H9 (cell line): ENCODE data around the gene OSBPL10. TPM values are rescaled to one million over a fixed set of nuclear protein-coding genes. Genes with fewer than 3 reads are reported as not detected.
A peak's percentile ranks its signal among the peaks of the same experiment; 100 is the strongest.

Experiments
- DNase-seq: peaks from one replicate; pipeline ENCODE4 v3.0.0-alpha.2; 2017
- H2AFZ ChIP-seq: one replicate; pipeline ENCODE4 v1.6.1; 2013; ENCODE audit warnings: mild to moderate bottlenecking, low read length, control low read depth, moderate library complexity
- H2AK5ac ChIP-seq: 2 replicates; pipeline ENCODE4 v1.6.1; 2013; ENCODE audit warnings: low read length, control low read depth, mixed read lengths; ENCODE audit not compliant: insufficient read length
- H2BK120ac ChIP-seq: one replicate; pipeline ENCODE4 v1.6.1; 2013; ENCODE audit warnings: low read depth, mild to moderate bottlenecking, low read length, control low read depth, inconsistent platforms; ENCODE audit not compliant: poor library complexity, severe bottlenecking
- H2BK12ac ChIP-seq: 2 replicates; pipeline ENCODE4 v1.6.1; 2013; ENCODE audit warnings: low read length, control low read depth, mixed read lengths, low read depth; ENCODE audit not compliant: insufficient read length
- H2BK15ac ChIP-seq: 2 replicates; pipeline ENCODE4 v1.6.1; 2013; ENCODE audit warnings: low read depth, low read length, control low read depth
- H2BK20ac ChIP-seq: one replicate; pipeline ENCODE4 v1.6.1; 2013; ENCODE audit warnings: low read depth, mild to moderate bottlenecking, low read length, control low read depth, inconsistent platforms; ENCODE audit not compliant: poor library complexity, severe bottlenecking
- H2BK5ac ChIP-seq: 2 replicates; pipeline ENCODE4 v1.6.1; 2013; ENCODE audit warnings: low read length, control low read depth, mixed read lengths; ENCODE audit not compliant: insufficient read length
- H3K14ac ChIP-seq: 2 replicates; pipeline ENCODE4 v1.6.1; 2013; ENCODE audit warnings: low read length, control low read depth; ENCODE audit not compliant: insufficient read depth
- H3K18ac ChIP-seq: 2 replicates; pipeline ENCODE4 v1.6.1; 2013; ENCODE audit warnings: low read depth, mild to moderate bottlenecking, mixed read lengths, low read length, control low read depth; ENCODE audit not compliant: insufficient read length
- H3K23ac ChIP-seq: 2 replicates; pipeline ENCODE4 v1.6.1; 2013; ENCODE audit warnings: low read length, control low read depth, mixed read lengths, low read depth; ENCODE audit not compliant: insufficient read length
- H3K23me2 ChIP-seq: 2 replicates; pipeline ENCODE4 v1.6.1; 2013; ENCODE audit warnings: low read depth, mild to moderate bottlenecking, mixed read lengths, low read length, control low read depth; ENCODE audit not compliant: insufficient read length, poor library complexity, severe bottlenecking
- H3K27ac ChIP-seq: 2 replicates; pipeline ENCODE4 v1.5.1; 2013; ENCODE audit warnings: low read length, control low read depth, mixed read lengths, low read depth; ENCODE audit not compliant: insufficient read length
- H3K27me3 ChIP-seq: 2 replicates; pipeline ENCODE4 v1.6.1; 2013; ENCODE audit warnings: low read length, control low read depth, inconsistent platforms; ENCODE audit not compliant: insufficient read depth
- H3K4ac ChIP-seq: 2 replicates; pipeline ENCODE4 v1.6.1; 2013; ENCODE audit warnings: low read depth, mild to moderate bottlenecking, control low read depth, inconsistent platforms, low read length, moderate library complexity
- H3K4me1 ChIP-seq: 2 replicates; pipeline ENCODE4 v1.6.1; 2013; ENCODE audit warnings: low read length, control low read depth, inconsistent platforms; ENCODE audit not compliant: insufficient read depth
- H3K4me2 ChIP-seq: 2 replicates; pipeline ENCODE4 v1.6.1; 2013; ENCODE audit warnings: low read length, control low read depth, mixed read lengths; ENCODE audit not compliant: insufficient read length, insufficient read depth
- H3K56ac ChIP-seq: 2 replicates; pipeline ENCODE4 v1.6.1; 2013; ENCODE audit warnings: low read depth, mild to moderate bottlenecking, mixed read lengths, low read length, control low read depth; ENCODE audit not compliant: insufficient read length
- H3K79me1 ChIP-seq: 2 replicates; pipeline ENCODE4 v1.6.1; 2013; ENCODE audit warnings: low read depth, mild to moderate bottlenecking, moderate library complexity, low read length, control low read depth, inconsistent platforms; ENCODE audit not compliant: insufficient read depth, poor library complexity, severe bottlenecking
- H3K79me2 ChIP-seq: 2 replicates; pipeline ENCODE4 v1.6.1; 2013; ENCODE audit warnings: low read length, control low read depth, inconsistent platforms; ENCODE audit not compliant: insufficient read depth
- H3K9ac ChIP-seq: 2 replicates; pipeline ENCODE4 v1.6.1; 2013; ENCODE audit warnings: low read length, control low read depth, mixed read lengths; ENCODE audit not compliant: insufficient read length; ENCODE audit errors: extremely low read depth
- H3K9me3 ChIP-seq: one replicate; pipeline ENCODE4 v1.6.1; 2013; ENCODE audit warnings: low read depth, low read length, inconsistent platforms; ENCODE audit not compliant: control insufficient read depth
- H3T11ph ChIP-seq: one replicate; pipeline ENCODE4 v1.6.1; 2013; ENCODE audit warnings: mild to moderate bottlenecking, low read length, control low read depth, inconsistent platforms
- H4K20me1 ChIP-seq: one replicate; pipeline ENCODE4 v1.6.1; 2013; ENCODE audit not compliant: control insufficient read depth, insufficient read length, insufficient read depth
- H4K5ac ChIP-seq: 2 replicates; pipeline ENCODE4 v1.6.1; 2013; ENCODE audit warnings: low read depth, mild to moderate bottlenecking, mixed read lengths, low read length, control low read depth; ENCODE audit not compliant: insufficient read length
- H4K8ac ChIP-seq: replicated peaks from 2 replicates; pipeline ENCODE4 v1.6.1; 2013; ENCODE audit warnings: low read length, control low read depth, mixed read lengths, low read depth; ENCODE audit not compliant: insufficient read length
- H4K91ac ChIP-seq: 2 replicates; pipeline ENCODE4 v1.6.1; 2013; ENCODE audit warnings: low read depth, mild to moderate bottlenecking, moderate library complexity, mixed read lengths, low read length, control low read depth; ENCODE audit not compliant: insufficient read length
- H3K27ac Mint-ChIP-seq, 3 experiments: 2 replicates in 2 of 3; 3 replicates in 1 of 3; pipeline ENCODE4 v1.8.0; 2020 to 2021; ENCODE audit warnings: mixed read lengths in 3 of 3, mild to moderate bottlenecking in 1 of 3, moderate library complexity in 1 of 3
- H3K27me3 Mint-ChIP-seq: 2 replicates; pipeline ENCODE4 v1.8.0; 2021; ENCODE audit warnings: low read depth, mild to moderate bottlenecking, moderate library complexity, mixed read lengths
- H3K36me3 Mint-ChIP-seq, 3 experiments: 2 replicates in 2 of 3; 3 replicates in 1 of 3; pipeline ENCODE4 v1.8.0; 2020 to 2021; ENCODE audit warnings: low read depth in 3 of 3, mixed read lengths in 3 of 3; ENCODE audit not compliant: insufficient read depth in 1 of 3
- H3K4me1 Mint-ChIP-seq, 2 experiments: 2 replicates each; pipeline ENCODE4 v1.8.0; 2020; ENCODE audit warnings: mixed read lengths in 2 of 2
- H3K4me3 Mint-ChIP-seq, 2 experiments: 2 replicates in 1 of 2; 3 replicates in 1 of 2; pipeline ENCODE4 v1.8.0; 2020 to 2021; ENCODE audit warnings: mild to moderate bottlenecking in 2 of 2, mixed read lengths in 2 of 2, moderate library complexity in 1 of 2
- H3K9me3 Mint-ChIP-seq, 2 experiments: 2 replicates in 1 of 2; 3 replicates in 1 of 2; pipeline ENCODE4 v1.8.0; 2020; ENCODE audit warnings: mild to moderate bottlenecking in 2 of 2, mixed read lengths in 2 of 2, moderate library complexity in 1 of 2
- CTCF ChIP-seq: fragments of 200-600 bp; sonication (generic); conservative IDR thresholded peaks from 3 replicates; pipeline ENCODE4 v1.8.0; 2021; ENCODE audit warnings: antibody characterized with exemption, mild to moderate bottlenecking
- WGBS: extraction: QIAGEN DNeasy Blood & Tissue Kit; methylation state at CpG from one replicate; pipeline ENCODE4 v1.1.7; 2013; ENCODE audit warnings: missing lambda C conversion rate, low lambda C conversion rate, mixed read lengths; ENCODE audit not compliant: insufficient read length; ENCODE audit errors: extremely low coverage; 5-methylcytosine and 5-hydroxymethylcytosine counted together
- total RNA-seq: library from RNA; stranded (reverse); gene quantifications from 2 replicates; pipeline ENCODE4 v1.2.1, GENCODE V29; 2021

OSBPL10 gene
- total RNA-seq, 1 experiment from 2014 or later, result 42.7 TPM

DNA sequence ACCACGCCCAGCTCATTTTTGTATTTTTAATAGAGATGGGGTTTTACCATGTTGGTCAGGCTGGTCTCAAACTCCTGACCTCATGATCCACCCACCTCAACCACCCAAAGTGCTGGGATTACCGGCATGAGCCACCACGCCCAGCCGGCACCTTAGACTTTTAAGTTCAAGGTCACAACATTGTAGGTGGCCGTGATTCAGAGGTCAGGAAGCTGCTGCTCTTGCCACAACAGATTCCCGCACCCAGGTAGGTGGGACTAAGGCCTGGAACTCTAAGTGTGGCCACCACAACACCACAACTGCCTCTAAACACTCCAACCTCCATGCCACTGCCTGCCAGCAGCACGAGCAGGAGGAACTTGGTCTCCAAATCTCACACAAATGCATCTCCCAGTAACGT is 251.5 kb downstream of the OSBPL10 start:
- Histone ChIP-seq H4K5ac (no peak overlapping the region), H3K23ac (no peak overlapping the region), H2BK20ac (no peak overlapping the region), H2BK12ac (no peak overlapping the region), H3K56ac (no peak overlapping the region), H3K27me3 (no peaks in the 10 kb centered on the region), H2BK15ac (no peak overlapping the region), H3T11ph (no peak overlapping the region), H4K91ac (no peak overlapping the region), H4K20me1 (no peaks in the 10 kb centered on the region), H2AK5ac (no peak overlapping the region), H3K4me2 (no peak overlapping the region), H3K27ac (no peak overlapping the region), H3K79me2 (no peaks in the 10 kb centered on the region), H3K9me3 (no peaks in the 10 kb centered on the region), H4K8ac (no peak overlapping the region), H2BK5ac (no peak overlapping the region), H3K18ac (no peak overlapping the region), H2BK120ac (no peak overlapping the region), H3K14ac (no peak overlapping the region), H3K4ac (no peak overlapping the region), H3K4me1 (no peaks in the 10 kb centered on the region), H3K9ac (no peak overlapping the region), H2AFZ (no peak overlapping the region), H3K23me2 (no peaks in the 10 kb centered on the region), H3K79me1 (no peaks in the 10 kb centered on the region)
- WGBS, result no CpG with 5 or more reads among the region's 8 CpGs
- H3K4me3 Mint-ChIP-seq, result no peak overlapping the region
- peak overlapping the region; percentile 16 to 60 (median 42); a peak in 4 of 7 replicates for H3K27ac Mint-ChIP-seq
- H3K36me3 Mint-ChIP-seq, result peaks cover 0 to 5% (median 2%) of the 10 kb centered on the region in 3 experiments; a peak in 5 of 7 replicates
- no peaks in the 10 kb centered on the region for H3K27me3 Mint-ChIP-seq
- no peak for TF ChIP-seq CTCF
- H3K4me1 Mint-ChIP-seq, result peaks cover 6 to 10% of the 10 kb centered on the region in 2 experiments
- no peaks in the 10 kb centered on the region for H3K9me3 Mint-ChIP-seq
- DNase-seq, result no peak
